ENCODE data around the gene EXOC6B. TPM values are rescaled to one million over a fixed set of nuclear protein-coding genes. Genes with fewer than 3 reads are reported as not detected.

Gene EXOC6B
- total RNA-seq, 4 donors from 2014 or later, result 22.6 to 47.3 (median 32.5) TPM

DNA sequence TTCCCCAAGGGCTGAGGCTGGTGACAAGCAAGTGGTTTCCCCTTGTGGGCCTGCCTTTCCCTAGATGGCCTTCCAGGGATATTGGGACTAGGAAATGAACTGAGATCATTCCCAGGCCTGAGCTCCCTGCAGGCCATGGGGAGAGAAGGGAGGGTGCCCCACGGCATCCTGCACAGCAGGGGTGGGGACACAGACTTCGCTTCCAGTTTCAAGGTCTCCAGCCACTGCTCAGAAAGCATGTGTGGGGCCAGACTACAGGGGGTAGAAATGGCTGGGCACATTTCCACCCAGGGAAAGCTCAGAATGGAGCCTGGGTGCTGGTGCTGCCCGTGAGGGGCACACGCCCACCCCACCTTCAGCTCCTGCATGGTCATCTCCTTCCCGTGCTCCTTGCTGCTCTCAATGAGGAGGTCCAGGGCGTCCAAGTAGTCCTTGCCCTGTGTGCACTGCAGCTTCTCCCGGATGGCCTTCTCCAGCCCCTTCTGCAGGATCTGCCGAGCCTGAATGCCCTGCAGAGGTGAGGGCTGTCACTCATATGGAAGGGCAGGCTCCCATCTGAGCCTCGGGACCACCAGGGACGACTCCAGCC is 691.3 kb downstream of the EXOC6B start:
- no peak for DNase-seq
- peaks cover 43 to 52% of the 10 kb centered on the region in 2 donors for H3K4me1 ChIP-seq
- peaks cover 0 to 4% of the 10 kb centered on the region in 2 donors for H3K36me3 ChIP-seq
- no peak for TF ChIP-seq POLR2A (IDR thresholded peaks at IDR 0.05)
- TF ChIP-seq CTCF (IDR thresholded peaks at IDR 0.05), result no peak
- H3K27ac ChIP-seq, result no peak overlapping the region
- intact Hi-C loops (cut with DNase I), result loop anchor here (10.0 kb wide), 2 partner anchors 520 to 580 kb away; no protein-coding TSS in a partner anchor
- no peaks in the 10 kb centered on the region for H3K9me3 ChIP-seq
- no peaks in the 10 kb centered on the region for H3K27me3 ChIP-seq
- WGBS, 2 donors, result 83 to 91% methylated on average over 8 to 9 of the region's 10 CpGs
- no peak overlapping the region for H3K4me3 ChIP-seq (replicated peaks in 1 of 3)

- Histone ChIP-seq H3K4me3 (replicated peaks in 1 of 3) (no peak overlapping the region), H3K9me3 (no peaks in the 10 kb centered on the region), H3K4me1 (peaks cover 39 to 45% of the 10 kb centered on the region in 2 donors), H3K36me3 (peaks cover 0 to 4% of the 10 kb centered on the region in 2 donors), H3K27ac (no peak overlapping the region), H3K27me3 (no peaks in the 10 kb centered on the region)
- WGBS, 2 donors, result 90 to 97% methylated on average over 4 to 5 of the region's 11 CpGs
- intact Hi-C loops (cut with DNase I), result loop anchor here (10.0 kb wide), 2 partner anchors 519 to 579 kb away; no protein-coding TSS in a partner anchor
- no peak for DNase-seq
- TF ChIP-seq POLR2A (IDR thresholded peaks at IDR 0.05) (no peak), CTCF (IDR thresholded peaks at IDR 0.05) (no peak)
Measured at GRCh38 chr2:72133721-72134407, 692.0 kb downstream of the EXOC6B start.

- H3K9me3 ChIP-seq, result no peaks in the 10 kb centered on the region
- DNase-seq, result no peak
- H3K36me3 ChIP-seq, result peaks cover 0 to 4% of the 10 kb centered on the region in 2 donors
- no peak for TF ChIP-seq POLR2A (IDR thresholded peaks at IDR 0.05)
- no peak for TF ChIP-seq CTCF (IDR thresholded peaks at IDR 0.05)
- H3K27ac ChIP-seq, result no peak overlapping the region
- H3K4me1 ChIP-seq, result peaks cover 32 to 38% of the 10 kb centered on the region in 2 donors
- H3K27me3 ChIP-seq, result no peaks in the 10 kb centered on the region
- intact Hi-C loops (cut with DNase I), result loop anchor here (10.0 kb wide), 2 partner anchors 518 to 578 kb away; no protein-coding TSS in a partner anchor
- no peak overlapping the region for H3K4me3 ChIP-seq (replicated peaks in 1 of 3)
- 96 to 99% methylated on average over 12 to 13 of the region's 29 CpGs for WGBS, 2 donors
Measured at GRCh38 chr2:72132981-72133720, 692.7 kb downstream of the EXOC6B start.

DNA sequence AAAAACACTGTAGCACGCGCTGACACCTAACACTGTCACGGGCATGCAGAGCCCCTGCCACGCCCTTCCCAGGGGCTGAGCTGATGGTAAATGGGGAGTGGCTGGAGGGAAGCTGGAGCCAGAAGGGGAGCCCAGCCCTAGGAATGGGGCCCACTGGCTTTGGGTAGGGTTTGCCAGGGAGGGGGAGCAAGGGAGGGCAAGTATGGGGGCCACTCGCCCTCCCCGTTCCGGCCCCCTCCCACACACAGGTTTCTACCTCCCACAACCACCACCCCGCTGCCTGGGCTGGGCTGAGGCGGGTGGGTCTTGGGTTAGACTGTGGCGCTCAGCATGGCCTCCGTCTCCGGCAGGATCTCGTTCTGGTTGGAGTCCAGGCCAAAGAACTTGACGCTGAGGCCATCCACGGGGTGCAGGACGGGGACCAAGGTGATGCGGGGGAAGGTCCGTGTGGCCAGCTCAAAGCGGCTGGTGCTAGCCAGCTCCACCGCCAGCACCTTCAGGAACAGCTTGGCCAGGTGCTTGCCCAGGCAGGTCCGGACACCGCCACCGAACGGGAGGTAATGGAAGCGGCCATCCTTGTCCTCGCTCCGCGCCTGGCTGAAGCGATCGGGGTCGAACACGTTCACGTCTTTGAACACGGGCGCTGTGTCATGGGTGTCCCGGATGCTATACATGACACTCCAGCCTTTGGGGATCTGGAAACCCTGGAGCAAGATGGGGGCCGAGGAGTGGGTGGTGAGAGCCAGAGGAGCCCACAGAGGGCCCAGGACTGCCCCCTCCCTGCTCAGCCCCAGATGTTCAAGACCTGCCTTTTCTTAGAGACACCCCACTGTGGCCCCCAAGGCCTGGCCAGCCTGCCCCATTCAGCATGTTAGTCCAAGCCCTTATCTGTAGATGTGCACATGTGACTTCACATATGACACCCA is 693.7 kb downstream of the EXOC6B start:
- TF ChIP-seq CTCF (IDR thresholded peaks at IDR 0.05) (no peak), POLR2A (IDR thresholded peaks at IDR 0.05) (no peak)
- Histone ChIP-seq H3K27ac (no peak overlapping the region), H3K9me3 (no peaks in the 10 kb centered on the region), H3K4me1 (peaks cover 22 to 29% of the 10 kb centered on the region in 2 donors), H3K27me3 (no peaks in the 10 kb centered on the region), H3K4me3 (replicated peaks in 1 of 3) (no peak overlapping the region), H3K36me3 (peaks cover 0 to 4% of the 10 kb centered on the region in 2 donors)
- 89 to 94% methylated on average over 20 to 37 of the region's 37 CpGs for WGBS, 2 donors
- intact Hi-C loops (cut with DNase I), result loop anchor here (10.0 kb wide), 2 partner anchors 517 to 577 kb away; no protein-coding TSS in a partner anchor
- no peak for DNase-seq
